OCI-LY1 (cell line): ENCODE measurements around the gene MAGEA3.
"Not testable (repeated sequence)": the region's sequence is repeated elsewhere in the genome, so short reads cannot be mapped to it uniquely, and the experiment has no call there.

Experiments used
- H2AFZ ChIP-seq: fragments of 200-600 bp; sonication (generic), shearing (Covaris generic); 2 replicates; pipeline ENCODE4 v1.6.0; 2014; ENCODE audit warnings: antibody characterized with exemption, mild to moderate bottlenecking, low read length
- H3F3A ChIP-seq: fragments of 200-600 bp; sonication (generic), shearing (Covaris generic); 2 replicates; pipeline ENCODE4 v1.6.0; 2014; ENCODE audit warnings: mild to moderate bottlenecking, antibody characterized with exemption, low read length, moderate library complexity; ENCODE audit not compliant: insufficient read depth
- H3K27ac ChIP-seq: fragments of 200-600 bp; sonication (generic); 2 replicates; pipeline ENCODE4 v1.5.1; 2014; ENCODE audit warnings: low read length, mixed run types, mild to moderate bottlenecking, low read depth; ENCODE audit not compliant: poor library complexity, severe bottlenecking
- H3K27me3 ChIP-seq: fragments of 200-600 bp; sonication (generic); 2 replicates; pipeline ENCODE4 v1.6.0; 2014; ENCODE audit warnings: antibody characterized with exemption, mild to moderate bottlenecking, low read length, moderate library complexity; ENCODE audit not compliant: insufficient read depth
- H3K36me3 ChIP-seq: fragments of 200-600 bp; sonication (generic); 2 replicates; pipeline ENCODE4 v1.6.1; 2014; ENCODE audit warnings: mild to moderate bottlenecking, antibody characterized with exemption, low read length, moderate library complexity, mixed read lengths; ENCODE audit not compliant: insufficient read depth
- H3K4me1 ChIP-seq: fragments of 200-600 bp; sonication (generic); 2 replicates; pipeline ENCODE4 v1.5.1; 2014; ENCODE audit warnings: mild to moderate bottlenecking, low read length, moderate library complexity; ENCODE audit not compliant: insufficient read depth, severe bottlenecking
- H3K4me2 ChIP-seq: fragments of 200-600 bp; sonication (generic), shearing (Covaris generic); 2 replicates; pipeline ENCODE4 v1.6.1; 2014; ENCODE audit warnings: low read length
- H3K4me3 ChIP-seq: fragments of 200-600 bp; sonication (generic); 2 replicates; pipeline ENCODE4 v1.5.1; 2014; ENCODE audit warnings: low read length, low read depth, mild to moderate bottlenecking, mixed read lengths; ENCODE audit not compliant: poor library complexity, severe bottlenecking
- H3K79me2 ChIP-seq: fragments of 200-600 bp; shearing (Covaris generic); 2 replicates; pipeline ENCODE4 v1.6.1; 2016; ENCODE audit warnings: mixed run types, low read length, mixed read lengths; ENCODE audit not compliant: insufficient read depth
- H3K9ac ChIP-seq: fragments of 200-600 bp; sonication (generic), shearing (Covaris generic); 2 replicates; pipeline ENCODE4 v1.6.1; 2014; ENCODE audit warnings: mild to moderate bottlenecking, low read length, mixed read lengths
- H3K9me2 ChIP-seq: fragments of 200-600 bp; sonication (generic), shearing (Covaris generic); 2 replicates; pipeline ENCODE4 v1.6.1; 2014; ENCODE audit warnings: low read depth, mild to moderate bottlenecking, low read length, mixed read lengths
- H3K9me3 ChIP-seq: fragments of 200-600 bp; shearing (Covaris generic); 2 replicates; pipeline ENCODE4 v1.6.1; 2014; ENCODE audit warnings: low read length, mixed read lengths
- H4K20me1 ChIP-seq: fragments of 200-600 bp; sonication (generic), shearing (Covaris generic); 2 replicates; pipeline ENCODE4 v1.6.0; 2016; ENCODE audit warnings: mild to moderate bottlenecking, low read length; ENCODE audit not compliant: insufficient read depth
- EZH2 ChIP-seq: fragments of 200-600 bp; sonication (generic), shearing (Covaris generic); IDR thresholded peaks from 2 replicates; pipeline ENCODE4 v1.8.0; 2017; ENCODE audit warnings: borderline replicate concordance, mixed run types, mild to moderate bottlenecking, antibody characterized with exemption, low read length, moderate library complexity, mixed read lengths
- TF ChIP-seq, protein P1 (sequence below): fragments of 200-600 bp; sonication (generic), shearing (Covaris generic); IDR thresholded peaks from 2 replicates; pipeline ENCODE4 v1.5.1; 2017; ENCODE audit warnings: mild to moderate bottlenecking, antibody characterized with exemption, low read length, moderate library complexity, mixed read lengths

The MAGEA3 gene

DNA sequence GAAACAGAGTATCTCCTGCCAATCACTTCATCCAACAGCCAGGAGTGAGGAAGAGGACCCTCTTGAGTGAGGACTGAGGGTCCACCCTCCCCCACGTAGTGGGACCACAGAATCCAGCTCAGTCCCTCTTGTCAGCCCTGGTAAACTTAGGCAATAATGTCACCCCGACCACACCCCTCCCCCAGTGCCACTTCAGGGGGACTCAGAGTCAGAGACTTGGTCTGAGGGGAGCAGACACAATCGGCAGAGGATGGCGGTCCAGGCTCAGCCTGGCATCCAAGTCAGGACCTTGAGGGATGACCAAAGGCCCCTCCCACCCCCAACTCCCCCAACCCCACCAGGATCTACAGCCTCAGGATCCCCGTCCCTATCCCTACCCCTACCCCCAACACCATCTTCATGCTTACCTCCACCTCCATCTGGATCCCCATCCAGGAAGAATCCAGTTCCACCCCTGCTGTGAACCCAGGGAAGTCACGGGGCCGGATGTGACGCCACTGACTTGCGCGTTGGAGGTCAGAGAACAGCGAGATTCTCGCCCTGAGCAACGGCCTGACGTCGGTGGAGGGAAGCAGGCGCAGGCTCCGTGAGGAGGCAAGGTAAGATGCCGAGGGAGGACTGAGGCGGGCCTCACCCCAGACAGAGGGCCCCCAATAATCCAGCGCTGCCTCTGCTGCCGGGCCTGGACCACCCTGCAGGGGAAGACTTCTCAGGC is 34.8 kb downstream of the MAGEA3 start, which contains the start of the genes CSAG1 and MAGEA12:
TSS of gene CSAG1 (minus strand) at position 461 of the 715 bp plus-strand sequence. CDS start 1,261 bp downstream, outside the sequence.
TSS of gene MAGEA12 (plus strand) at position 497 of the 715 bp plus-strand sequence. CDS start 2,405 bp downstream, outside the sequence.
- no peaks in the 10 kb centered on the region for H3F3A ChIP-seq
- no peaks in the 10 kb centered on the region for H3K36me3 ChIP-seq
- no peak within 1 kb of the TSS for H3K27ac ChIP-seq
- H3K4me2 ChIP-seq: no peak within 1 kb of the TSS
- no peaks in the 10 kb centered on the region for H3K27me3 ChIP-seq
- no peaks in the 10 kb centered on the region for H3K9me2 ChIP-seq
- H4K20me1 ChIP-seq: no peaks in the 10 kb centered on the region
- H3K9me3 ChIP-seq: no peaks in the 10 kb centered on the region
- H3K9ac ChIP-seq: no peak within 1 kb of the TSS
- TF ChIP-seq, protein P1, sequence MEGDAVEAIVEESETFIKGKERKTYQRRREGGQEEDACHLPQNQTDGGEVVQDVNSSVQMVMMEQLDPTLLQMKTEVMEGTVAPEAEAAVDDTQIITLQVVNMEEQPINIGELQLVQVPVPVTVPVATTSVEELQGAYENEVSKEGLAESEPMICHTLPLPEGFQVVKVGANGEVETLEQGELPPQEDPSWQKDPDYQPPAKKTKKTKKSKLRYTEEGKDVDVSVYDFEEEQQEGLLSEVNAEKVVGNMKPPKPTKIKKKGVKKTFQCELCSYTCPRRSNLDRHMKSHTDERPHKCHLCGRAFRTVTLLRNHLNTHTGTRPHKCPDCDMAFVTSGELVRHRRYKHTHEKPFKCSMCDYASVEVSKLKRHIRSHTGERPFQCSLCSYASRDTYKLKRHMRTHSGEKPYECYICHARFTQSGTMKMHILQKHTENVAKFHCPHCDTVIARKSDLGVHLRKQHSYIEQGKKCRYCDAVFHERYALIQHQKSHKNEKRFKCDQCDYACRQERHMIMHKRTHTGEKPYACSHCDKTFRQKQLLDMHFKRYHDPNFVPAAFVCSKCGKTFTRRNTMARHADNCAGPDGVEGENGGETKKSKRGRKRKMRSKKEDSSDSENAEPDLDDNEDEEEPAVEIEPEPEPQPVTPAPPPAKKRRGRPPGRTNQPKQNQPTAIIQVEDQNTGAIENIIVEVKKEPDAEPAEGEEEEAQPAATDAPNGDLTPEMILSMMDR: no peak
- TF ChIP-seq EZH2: no peak
- no peak within 1 kb of the TSS for H3K4me3 ChIP-seq
- no peaks in the 10 kb centered on the region for H3K79me2 ChIP-seq
- no peak within 1 kb of the TSS for H2AFZ ChIP-seq
- no peaks in the 10 kb centered on the region for H3K4me1 ChIP-seq

DNA sequence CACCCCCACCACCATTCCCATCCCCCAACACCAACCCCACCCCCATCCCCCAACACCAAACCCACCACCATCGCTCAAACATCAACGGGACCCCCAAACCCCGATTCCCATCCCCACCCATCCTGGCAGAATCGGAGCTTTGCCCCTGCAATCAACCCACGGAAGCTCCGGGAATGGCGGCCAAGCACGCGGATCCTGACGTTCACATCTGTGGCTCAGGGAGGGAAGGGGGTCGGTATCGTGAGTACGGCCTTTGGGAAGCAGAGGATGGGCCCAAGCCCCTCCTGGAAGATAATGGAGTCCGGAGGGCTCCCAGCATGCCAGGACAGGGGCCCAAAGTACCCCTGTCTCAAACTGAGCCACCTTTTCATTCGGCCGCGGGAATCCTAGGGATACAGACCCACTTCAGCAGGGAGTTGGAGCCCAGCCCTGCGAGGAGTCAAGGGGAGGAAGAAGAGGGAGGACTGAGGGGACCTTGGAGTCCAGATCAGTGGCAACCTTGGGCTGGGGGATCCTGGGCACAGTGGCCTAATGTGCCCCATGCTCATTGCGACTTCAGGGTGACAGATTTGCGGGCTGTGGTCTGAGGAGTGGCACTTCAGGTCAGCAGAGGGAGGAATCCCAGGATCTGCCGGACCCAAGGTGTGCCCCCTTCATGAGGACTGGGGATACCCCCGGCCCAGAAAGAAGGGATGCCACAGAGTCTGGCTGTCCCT is 35.7 kb downstream of the MAGEA3 start:
- H3K36me3 ChIP-seq, H3K4me3 ChIP-seq, H2AFZ ChIP-seq, H3K9me3 ChIP-seq, H3K27ac ChIP-seq, H3K9me2 ChIP-seq, H3K4me1 ChIP-seq, H4K20me1 ChIP-seq, H3K27me3 ChIP-seq, H3K4me2 ChIP-seq, H3K79me2 ChIP-seq, H3F3A ChIP-seq, H3K9ac ChIP-seq: not testable (repeated sequence)

DNA sequence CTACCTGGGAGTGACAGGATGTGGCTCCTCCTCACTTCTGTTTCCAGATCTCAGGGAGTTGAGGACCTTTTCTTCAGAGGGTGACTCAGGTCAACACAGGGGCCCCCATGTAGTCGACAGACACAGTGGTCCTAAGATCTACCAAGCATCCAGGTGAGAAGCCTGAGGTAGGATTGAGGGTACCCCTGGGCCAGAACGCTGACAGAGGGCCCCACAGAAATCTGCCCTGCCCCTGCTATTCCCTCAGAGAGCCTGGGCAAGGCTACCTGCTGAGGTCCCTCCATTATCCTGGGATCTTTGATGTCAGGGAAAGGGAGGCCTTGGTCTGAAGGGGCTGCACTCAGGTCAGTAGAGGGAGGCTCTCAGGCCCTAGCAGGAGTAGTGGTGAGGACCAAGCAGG is 36.5 kb downstream of the MAGEA3 start:
- Histone ChIP-seq H3K9ac (no peak overlapping the region), H4K20me1 (no peaks in the 10 kb centered on the region), H3K4me3 (no peak overlapping the region), H2AFZ (no peak overlapping the region), H3K27ac (no peak overlapping the region), H3K9me2 (no peaks in the 10 kb centered on the region), H3K9me3 (no peaks in the 10 kb centered on the region), H3K27me3 (no peaks in the 10 kb centered on the region), H3K4me1 (no peaks in the 10 kb centered on the region), H3K79me2 (no peaks in the 10 kb centered on the region), H3K4me2 (no peak overlapping the region), H3K36me3 (no peaks in the 10 kb centered on the region), H3F3A (no peaks in the 10 kb centered on the region)
- TF ChIP-seq EZH2: no peak
- TF ChIP-seq, protein P1: no peak
